ENCODE measurements around the gene SOX13.
A peak's percentile ranks its signal among the peaks of the same experiment; 100 is the strongest.
"Not testable (repeated sequence)": the region's sequence is repeated elsewhere in the genome, so short reads cannot be mapped to it uniquely, and the experiment has no call there.

SOX13 gene

DNA sequence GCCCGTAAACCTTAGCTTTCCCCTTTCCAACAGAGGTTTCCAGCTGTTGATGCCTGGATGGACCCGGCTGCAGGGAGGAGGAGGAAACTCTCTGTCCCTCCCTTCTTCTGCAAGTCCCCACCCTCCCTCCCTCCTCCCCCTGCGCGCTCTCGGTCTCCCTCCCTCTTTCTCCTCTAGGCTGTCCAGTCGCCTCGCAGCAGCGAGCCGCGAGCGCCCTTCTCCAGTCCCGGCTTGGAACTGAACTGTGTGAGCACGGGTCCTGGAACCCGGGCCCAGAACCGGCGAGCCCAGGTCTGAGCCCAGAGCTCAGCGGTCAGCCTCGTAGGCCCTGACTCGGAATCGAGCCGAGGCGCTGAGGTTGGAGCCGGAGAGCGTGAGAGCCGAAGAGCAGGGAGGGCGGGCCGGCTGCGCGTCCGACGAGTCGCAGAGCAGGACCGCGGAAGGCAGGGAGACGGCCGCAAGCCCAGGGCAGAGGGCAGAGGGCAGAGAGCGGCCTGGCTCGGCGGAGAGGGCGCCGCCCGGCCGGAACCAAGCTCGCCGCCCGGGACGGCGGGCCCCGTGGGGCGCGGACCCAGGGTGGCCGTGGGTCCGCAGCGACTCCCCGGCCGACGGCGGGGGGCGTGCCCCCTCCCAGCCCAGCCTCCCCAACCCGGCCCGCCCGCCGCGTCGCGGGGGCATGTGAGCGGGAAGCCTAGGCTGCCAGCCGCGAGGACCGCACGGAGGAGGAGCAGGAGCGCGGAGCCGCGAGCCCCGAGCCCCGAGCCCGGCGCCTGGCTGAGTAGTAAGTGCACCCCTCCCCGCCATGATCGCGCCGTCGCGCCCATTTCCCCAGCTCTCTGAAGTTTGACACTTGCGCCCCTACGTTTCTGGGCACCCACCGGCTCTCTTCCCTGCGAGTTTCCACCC, at the start of gene SOX13:
Gene SOX13, plus strand, starts transcription at position 185 of the 906 bp plus-strand sequence. CDS start 39,801 bp downstream, outside the sequence.
- DNase-seq = peak; percentile 42

- DNase-seq = no peak
Observed at GRCh38 chr1:204025917-204026707, 46.8 kb upstream of the SOX13 start.

DNA sequence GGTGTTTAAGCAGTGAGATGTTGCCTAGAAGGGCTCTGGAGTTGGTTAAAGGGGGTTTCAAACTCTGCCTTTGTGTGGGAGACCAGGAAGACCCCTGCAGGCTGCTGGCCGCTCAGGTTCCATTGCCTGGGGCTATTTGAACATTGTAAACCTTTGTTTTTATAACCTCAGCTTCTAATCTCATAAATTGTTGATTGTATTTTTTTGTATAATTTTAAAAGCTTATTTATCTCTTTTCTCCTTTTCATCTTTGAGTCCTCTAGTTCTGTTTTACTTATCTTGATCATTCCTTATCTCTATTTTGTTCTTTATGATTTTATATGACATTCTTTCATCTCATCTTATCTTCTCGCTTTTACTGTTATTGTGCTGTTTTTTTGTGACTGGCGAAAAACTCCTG, 45.5 kb upstream of the SOX13 start:
- DNase-seq = no peak

- DNase-seq = no peak
Observed at GRCh38 chr1:204029016-204029415, 43.9 kb upstream of the SOX13 start.

DNA sequence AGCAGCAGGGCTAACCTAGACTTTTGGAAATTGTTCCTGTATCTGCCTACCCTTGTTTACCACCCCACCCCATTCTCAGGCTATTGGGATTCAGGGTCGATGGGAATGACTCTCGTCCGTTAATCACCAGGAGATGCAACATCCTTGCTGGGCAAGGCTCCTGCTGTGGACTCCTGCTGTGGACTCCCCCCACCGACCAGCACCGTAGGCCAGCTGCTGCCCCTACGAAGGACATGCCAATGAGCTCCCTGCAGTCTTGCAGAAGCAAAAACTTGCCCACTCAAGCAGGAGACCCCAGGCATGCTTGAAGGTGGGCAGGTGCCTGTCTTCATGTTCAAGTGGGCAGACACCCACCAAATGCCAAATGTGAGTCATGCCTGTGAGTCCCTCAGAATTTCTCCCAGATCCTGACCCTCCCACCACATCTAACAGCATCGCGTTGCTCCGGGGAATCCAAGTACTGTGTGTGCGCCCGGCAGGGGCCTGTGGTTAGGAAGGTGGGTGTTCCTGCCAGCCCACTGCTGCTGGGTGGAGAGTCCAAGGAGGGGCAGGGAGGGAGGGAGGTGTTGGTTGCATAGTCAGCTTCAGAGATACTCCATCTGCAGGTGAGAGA, 41.7 kb upstream of the SOX13 start:
- DNase-seq = no peak

GRCh38 chr1:204032642-204033235, 40.2 kb upstream of the SOX13 start:
- DNase-seq = no peak

- DNase-seq = no peak
Observed at GRCh38 chr1:204033306-204033705, 39.6 kb upstream of the SOX13 start.

- DNase-seq = no peak
Observed at GRCh38 chr1:204036882-204037655, 35.8 kb upstream of the SOX13 start.

DNA sequence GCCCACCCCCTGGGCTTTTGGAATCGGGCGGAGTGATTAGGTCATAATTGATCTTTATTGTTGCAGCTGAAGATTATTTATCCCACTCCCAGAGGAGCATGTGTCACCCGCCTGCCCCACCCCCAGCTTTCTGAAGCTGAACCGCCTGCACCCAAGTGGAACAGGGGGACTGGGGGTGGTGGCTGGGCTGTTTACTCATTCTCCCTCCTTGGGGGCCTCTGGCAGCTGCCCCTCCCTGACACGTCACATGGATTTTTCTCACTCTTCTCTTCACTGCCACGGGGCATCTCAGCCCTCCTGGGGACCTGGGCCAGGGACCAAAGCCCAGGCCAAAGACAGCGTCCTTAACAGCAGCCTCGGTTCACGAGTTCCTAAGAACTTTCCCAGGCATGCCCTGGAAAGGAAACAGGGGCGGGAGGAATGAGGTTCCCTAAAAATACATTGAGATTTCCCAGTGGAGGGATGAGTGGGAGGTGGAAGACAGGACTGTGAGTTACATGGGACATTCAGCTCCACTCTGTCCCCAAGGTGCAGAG, 31.6 kb upstream of the SOX13 start:
- DNase-seq = no peak

GRCh38 chr1:204041803-204042505, 31.0 kb upstream of the SOX13 start:
- no peak for DNase-seq

DNA sequence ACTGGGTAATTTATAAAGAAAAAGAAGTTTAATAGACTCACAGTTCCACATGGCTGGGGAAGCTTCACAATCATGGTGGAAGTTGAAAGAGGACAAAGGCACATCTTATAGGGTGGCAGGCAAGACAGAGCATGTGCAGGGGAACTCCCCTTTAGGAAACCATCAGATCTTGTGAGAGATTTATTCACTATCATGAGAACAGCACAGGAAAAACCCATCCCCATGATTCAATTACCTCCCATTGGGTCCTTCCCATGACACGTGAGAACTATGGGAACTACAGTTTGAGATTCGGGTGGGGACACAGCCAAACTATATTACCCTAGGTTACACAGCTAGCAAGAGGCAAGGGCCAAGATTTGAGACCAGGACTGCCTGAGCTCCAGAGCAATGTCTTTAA, 30.4 kb upstream of the SOX13 start:
- no peak for DNase-seq

DNA sequence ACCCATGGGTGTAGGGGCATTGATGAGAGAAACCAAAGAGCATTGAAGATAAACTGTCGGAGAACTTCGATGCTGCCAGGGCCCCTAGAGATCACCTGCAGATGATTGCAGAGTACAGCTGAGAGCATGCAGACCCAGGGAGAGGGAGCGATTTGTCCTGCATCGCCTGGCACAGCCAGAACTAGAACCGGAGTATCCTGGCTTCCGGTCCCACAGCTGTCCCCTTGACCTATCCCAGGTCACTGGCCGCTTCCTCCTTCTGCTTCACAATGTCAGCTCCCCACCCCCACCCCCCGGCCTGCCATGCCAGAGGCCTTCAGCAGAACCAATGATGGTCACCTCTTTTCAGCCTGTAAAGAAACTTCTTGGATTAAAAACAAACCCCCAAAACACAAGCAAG, 29.2 kb upstream of the SOX13 start:
- DNase-seq = no peak

DNA sequence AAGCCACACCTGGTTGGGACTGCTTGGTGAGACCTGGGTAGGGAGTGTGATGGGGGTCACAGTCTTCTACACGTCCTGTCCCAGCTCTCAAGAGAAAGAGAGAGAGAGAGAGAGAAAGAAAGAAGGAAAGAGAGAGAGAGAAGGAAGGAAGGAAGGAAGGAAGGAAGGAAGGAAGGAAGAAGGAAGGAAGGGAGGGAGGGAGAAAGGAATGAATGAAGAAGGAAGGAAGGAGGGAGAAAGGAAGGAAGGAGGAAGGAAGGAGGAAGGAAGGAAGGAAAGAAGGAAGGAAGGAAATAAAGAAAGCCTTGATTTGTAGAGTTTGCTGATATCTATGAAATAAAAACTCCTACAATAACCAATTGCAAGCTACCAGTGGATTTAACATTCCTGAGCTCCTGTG, 28.5 kb upstream of the SOX13 start:
- no peak for DNase-seq

- no peak for DNase-seq
Observed at GRCh38 chr1:204045430-204045829, 27.5 kb upstream of the SOX13 start.

DNA sequence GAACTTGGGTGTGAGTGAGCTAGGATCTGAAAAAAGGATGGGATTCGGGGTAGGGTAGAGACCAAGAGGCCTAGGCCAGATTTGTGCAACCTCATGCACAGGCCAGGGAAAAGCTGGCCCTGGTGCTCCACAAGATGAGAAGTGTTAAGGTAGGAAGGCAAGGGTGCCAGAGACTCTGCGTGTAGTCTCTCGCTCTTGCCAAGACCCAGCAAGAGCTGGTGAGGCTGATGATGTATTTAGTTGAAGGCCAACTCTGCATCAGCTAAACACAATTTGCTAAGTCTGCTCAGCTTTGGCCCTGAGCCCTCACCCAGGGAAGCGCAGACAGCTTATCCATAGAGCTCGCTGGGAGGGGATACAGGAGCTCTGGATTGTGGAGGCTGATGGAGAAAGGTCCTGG, 26.6 kb upstream of the SOX13 start:
- no peak for DNase-seq

DNA sequence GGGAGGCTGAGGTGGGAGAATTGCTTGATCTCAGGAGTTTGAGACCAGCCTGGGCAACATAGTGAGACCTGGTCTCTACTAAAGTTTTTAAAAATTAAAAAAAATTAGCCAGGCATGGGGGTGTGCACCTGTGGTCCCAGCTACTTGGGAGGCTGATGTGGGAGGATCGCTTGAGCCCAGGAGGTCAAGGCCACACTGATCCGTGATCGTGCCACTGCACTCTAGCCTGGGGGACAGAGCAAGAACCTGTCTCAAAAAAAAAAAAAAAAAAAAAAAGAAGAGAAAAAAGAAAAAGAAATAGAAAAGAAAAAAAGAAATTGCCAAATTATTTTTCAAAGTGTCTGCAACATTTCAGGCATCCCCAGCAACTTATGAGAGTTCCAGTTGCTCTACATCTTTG, 24.1 kb upstream of the SOX13 start:
- DNase-seq = not testable (repeated sequence)

GRCh38 chr1:204051258-204051657, 21.7 kb upstream of the SOX13 start:
- DNase-seq = no peak

- DNase-seq = no peak
Observed at GRCh38 chr1:204051718-204052117, 21.2 kb upstream of the SOX13 start.

- DNase-seq = no peak
Observed at GRCh38 chr1:204053893-204054292, 19.0 kb upstream of the SOX13 start.

- no peak for DNase-seq
Observed at GRCh38 chr1:204059970-204060369, 12.9 kb upstream of the SOX13 start.

GRCh38 chr1:204062106-204062505, 10.8 kb upstream of the SOX13 start:
- DNase-seq = no peak
